PC-3 (cell line): ENCODE results near the gene CNGA1.

Experiments
- CTCF ChIP-seq: fragments of 300-600 bp; sonication (generic); conservative IDR thresholded peaks from 2 replicates; pipeline ENCODE4 v1.5.1; 2017; ENCODE audit warnings: antibody characterized with exemption, low read depth, mild to moderate bottlenecking, low read length
- EZH2 ChIP-seq: fragments of 300-600 bp; sonication (generic); IDR thresholded peaks from one replicate; pipeline ENCODE4 v1.6.1; 2017; ENCODE audit warnings: antibody characterized with exemption, mild to moderate bottlenecking, low read length; ENCODE audit not compliant: unreplicated experiment

DNA sequence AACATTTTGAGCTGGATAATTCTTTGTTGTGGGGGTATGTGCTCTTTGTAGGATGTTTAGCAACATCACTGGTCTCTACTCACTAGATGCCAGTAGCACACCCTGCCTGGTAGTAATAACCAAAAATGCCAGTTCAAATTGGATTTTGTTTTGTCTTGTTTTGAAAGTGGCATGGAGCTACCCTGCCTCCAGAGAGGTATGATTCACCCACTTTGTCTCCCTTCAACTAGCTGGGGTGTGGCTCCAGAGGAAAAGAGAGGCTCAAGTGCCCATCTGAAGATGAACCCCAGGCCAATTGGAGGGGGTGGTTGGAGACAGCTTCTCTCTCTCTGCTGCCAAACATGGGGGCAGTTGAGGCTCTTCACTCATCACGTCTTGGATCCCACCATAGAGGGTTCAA is 34.6 kb upstream of the CNGA1 start:
- TF ChIP-seq CTCF (no peak), EZH2 (no peak)
